ENCODE data around the gene POTEB3. TPM values are rescaled to one million over a fixed set of nuclear protein-coding genes. Genes with fewer than 3 reads are reported as not detected.
"Not testable (repeated sequence)": the region's sequence is repeated elsewhere in the genome, so short reads cannot be mapped to it uniquely, and the experiment has no call there.

The POTEB3 gene
- total RNA-seq, 4 donors from 2014 or later = 0.14 TPM; not detected in 3

DNA sequence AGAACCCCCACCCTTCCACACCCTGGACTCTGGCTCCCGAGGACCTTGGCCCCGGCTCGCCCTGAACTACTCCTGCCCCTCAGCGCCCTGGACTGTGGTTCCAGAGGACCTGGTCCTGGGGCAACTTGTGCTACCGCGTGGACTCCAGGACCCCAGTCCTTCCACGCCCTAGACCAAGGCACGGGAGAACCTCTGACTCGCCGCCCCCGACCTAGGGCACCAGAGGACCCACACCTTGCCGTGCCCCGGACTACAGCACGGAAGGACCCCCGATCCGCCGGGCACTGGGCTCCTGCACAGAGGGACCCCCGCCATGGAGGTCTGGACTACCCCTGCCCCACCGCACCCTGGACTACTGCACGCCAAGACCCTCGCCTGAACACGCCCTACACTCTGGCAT lies 71.7 kb downstream of the POTEB3 start:
- DNase-seq; H3K4me3 ChIP-seq; H3K27ac ChIP-seq; H3K36me3 ChIP-seq; H3K27me3 ChIP-seq; intact Hi-C loops (cut with DNase I; ENCODE audit: low total_unique reads); H3K4me1 ChIP-seq; H3K9me3 ChIP-seq: not testable (repeated sequence)

Small RNA genes within 50 kb of the gene (microRNA-seq; reads per million reads assigned to microRNA genes)
- gene MIR3118-3 (ENCODE audit: borderline microRNAs expressed, borderline replicate concordance) = not detected

Small RNA genes within 50 kb of the gene (small RNA-seq; reads per million reads assigned to genes)
- gene GRAMD4P6 = not detected
- gene MIR3118-3 = not detected
- not detected for gene RF00026

Data from uterus (tissue), 4 donors.